ENCODE results near the gene ANKS3. TPM values are rescaled to one million over a fixed set of nuclear protein-coding genes. Genes with fewer than 3 reads are reported as not detected.

Gene ANKS3, protein sequence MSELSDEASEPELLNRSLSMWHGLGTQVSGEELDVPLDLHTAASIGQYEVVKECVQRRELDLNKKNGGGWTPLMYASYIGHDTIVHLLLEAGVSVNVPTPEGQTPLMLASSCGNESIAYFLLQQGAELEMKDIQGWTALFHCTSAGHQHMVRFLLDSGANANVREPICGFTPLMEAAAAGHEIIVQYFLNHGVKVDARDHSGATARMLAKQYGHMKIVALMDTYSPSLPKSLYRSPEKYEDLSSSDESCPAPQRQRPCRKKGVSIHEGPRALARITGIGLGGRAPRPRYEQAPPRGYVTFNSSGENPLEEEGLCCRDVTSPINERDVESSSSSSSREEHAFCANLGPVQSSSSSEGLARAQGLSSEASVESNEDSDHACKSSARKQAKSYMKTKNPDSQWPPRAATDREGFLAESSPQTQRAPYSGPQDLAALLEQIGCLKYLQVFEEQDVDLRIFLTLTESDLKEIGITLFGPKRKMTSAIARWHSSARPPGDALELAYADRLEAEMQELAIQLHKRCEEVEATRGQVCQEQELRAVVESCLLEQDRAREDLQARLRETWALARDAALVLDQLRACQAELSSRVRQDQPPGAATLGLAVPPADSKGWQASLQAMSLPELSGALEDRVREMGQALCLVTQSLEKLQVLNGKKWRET
- 18.6 and 20.6 TPM in 2 replicates for total RNA-seq

DNA sequence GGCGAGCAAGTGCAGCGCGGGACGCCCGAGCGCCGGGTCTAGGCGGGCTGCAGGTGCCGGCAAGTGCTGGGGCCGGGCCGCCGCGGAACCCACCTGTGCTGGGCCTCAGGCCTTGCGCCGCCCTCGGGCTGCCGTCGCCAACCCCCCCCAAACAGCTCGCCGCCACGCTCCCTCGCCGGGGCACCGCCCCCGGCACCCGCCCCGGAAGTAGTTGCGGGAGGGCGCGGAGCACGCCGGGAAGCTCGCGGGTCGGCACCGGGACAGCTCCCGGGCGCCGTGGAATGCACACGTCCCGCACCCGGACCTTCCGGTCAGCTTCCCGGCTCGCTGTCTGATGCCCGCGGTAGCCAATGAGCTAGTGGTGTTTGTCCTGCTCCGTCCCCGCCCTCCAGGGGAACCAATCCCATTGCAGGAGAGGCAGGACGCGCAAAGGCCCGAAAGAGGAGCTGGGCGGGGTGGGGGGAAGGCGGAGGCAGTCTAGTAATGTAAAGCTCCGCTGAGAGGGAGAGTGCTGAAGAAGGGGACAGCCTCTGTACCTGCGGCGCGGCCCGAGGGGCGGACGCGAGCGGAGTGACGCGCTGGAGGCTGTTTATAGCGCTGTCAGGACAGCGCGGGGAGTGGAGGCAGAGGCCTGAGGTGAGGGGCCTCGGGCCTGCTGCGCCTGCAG is at the start of gene ANKS3, which contains the start of gene DNAAF8:
Gene ANKS3 (minus strand): TSS at position 209 of the 667 bp plus-strand sequence. CDS start 4,122 bp downstream, outside the sequence.
Gene DNAAF8 (plus strand): TSS at position 475 of the 667 bp plus-strand sequence. CDS start 1,978 bp downstream, outside the sequence.
- peaks cover 12% of the 10 kb centered on the region for H3K4me1 Mint-ChIP-seq (ENCODE audit: low read depth)
- peaks cover 4% of the 10 kb centered on the region for H3K36me3 Mint-ChIP-seq (ENCODE audit: low read depth)
- DNase-seq (ENCODE audit: low spot score) = peak; percentile 76
- H3K9me3 Mint-ChIP-seq = no peaks in the 10 kb centered on the region
- peak within 1 kb of the TSS; percentile 85 for H3K4me3 Mint-ChIP-seq (ENCODE audit: low read depth)
- H3K27me3 Mint-ChIP-seq (ENCODE audit: low read depth) = no peaks in the 10 kb centered on the region
- intact Hi-C loops (cut with micrococcal nuclease) = loop anchor here (1.0 to 10.0 kb wide), 4 partner anchors 33 to 221 kb away; partner anchors contain the start of genes GLYR1, ROGDI, SEC14L5 and UBN1
- peak within 1 kb of the TSS; percentile 69 for H3K27ac Mint-ChIP-seq

DNA sequence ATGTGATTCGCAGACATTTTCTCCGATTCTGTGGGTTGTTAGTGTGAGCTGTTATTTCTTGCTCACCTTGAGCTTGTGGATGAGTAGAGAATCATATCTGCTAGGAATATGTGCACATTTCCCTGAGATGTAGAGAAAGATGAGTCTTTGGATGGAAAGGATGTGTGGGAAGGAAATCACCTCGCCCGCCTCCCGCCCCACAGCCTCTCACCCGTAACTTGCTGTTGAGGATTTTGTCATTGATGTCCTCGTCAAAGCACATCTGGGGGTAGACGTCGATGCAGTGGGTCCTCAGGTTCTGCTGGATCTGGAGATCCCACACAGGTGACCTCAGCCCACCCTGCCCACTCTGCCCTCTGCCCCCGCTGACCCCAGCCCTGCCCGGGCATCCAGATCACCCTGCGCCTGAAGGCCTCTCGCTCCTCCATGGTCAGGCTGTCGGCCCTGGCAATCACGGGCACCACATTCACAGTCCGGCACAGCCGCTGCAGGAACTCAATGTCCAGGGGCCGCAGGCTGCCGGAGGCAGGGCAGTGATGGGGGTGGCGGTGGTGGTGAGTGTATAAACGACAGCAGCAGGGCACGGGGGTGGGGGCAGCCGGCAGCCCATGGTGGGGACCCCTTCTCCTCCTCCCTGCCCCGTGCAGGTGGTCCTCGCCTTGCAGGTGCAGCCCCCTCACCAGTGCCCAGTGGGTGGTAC is 49.3 kb upstream of the ANKS3 start:
- DNase-seq (ENCODE audit: low spot score) = no peak
- Mint-ChIP-seq H3K9me3 (no peaks in the 10 kb centered on the region), H3K4me3 (ENCODE audit: low read depth) (no peak overlapping the region), H3K27ac (no peak overlapping the region), H3K4me1 (ENCODE audit: low read depth) (no peaks in the 10 kb centered on the region), H3K36me3 (ENCODE audit: low read depth) (no peaks in the 10 kb centered on the region), H3K27me3 (ENCODE audit: low read depth) (no peaks in the 10 kb centered on the region)
- intact Hi-C loops (cut with micrococcal nuclease) = no loop called here

DNA sequence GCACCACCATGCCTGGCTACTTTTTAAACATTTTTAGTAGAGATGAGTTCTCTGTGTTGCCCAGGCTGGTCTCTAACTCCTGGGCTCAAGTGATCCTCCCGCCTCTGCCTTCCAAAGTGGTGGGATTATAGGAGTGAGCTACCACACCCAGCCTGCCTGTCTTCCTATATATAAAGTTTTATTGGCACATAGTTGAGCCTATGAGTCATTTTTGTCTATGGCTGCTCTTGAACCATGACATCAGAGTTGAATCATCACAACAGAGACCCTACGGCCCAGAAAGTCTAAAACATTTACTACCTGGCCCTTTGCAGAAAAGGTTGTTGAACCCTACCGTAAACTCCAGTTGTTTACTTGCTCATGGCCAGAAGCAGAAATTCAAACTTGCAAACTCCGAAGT is 46.2 kb upstream of the ANKS3 start:
- Mint-ChIP-seq H3K27me3 (ENCODE audit: low read depth) (no peaks in the 10 kb centered on the region), H3K4me3 (ENCODE audit: low read depth) (no peak overlapping the region), H3K27ac (no peak overlapping the region), H3K4me1 (ENCODE audit: low read depth) (no peaks in the 10 kb centered on the region), H3K36me3 (ENCODE audit: low read depth) (no peaks in the 10 kb centered on the region), H3K9me3 (no peaks in the 10 kb centered on the region)
- intact Hi-C loops (cut with micrococcal nuclease) = no loop called here
- DNase-seq (ENCODE audit: low spot score) = no peak

DNA sequence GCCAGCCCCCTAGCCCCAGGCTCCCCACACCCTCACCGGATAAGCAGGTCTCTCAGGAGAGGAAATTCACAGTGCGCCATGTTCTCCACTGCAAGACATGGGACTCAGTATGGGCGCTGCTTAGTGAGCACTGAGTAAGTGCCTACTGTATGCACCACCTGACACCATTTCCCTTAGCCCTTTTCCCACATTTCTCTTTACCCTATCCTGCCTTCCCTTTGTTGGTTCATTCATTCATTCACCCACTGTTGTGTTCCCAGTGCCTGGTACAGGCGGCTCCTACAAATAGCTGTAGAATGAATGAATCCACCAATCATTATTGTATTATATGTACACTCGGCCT is 44.0 kb upstream of the ANKS3 start:
- intact Hi-C loops (cut with micrococcal nuclease) = no loop called here
- no peaks in the 10 kb centered on the region for H3K4me1 Mint-ChIP-seq (ENCODE audit: low read depth)
- H3K4me3 Mint-ChIP-seq (ENCODE audit: low read depth) = no peak overlapping the region
- no peaks in the 10 kb centered on the region for H3K9me3 Mint-ChIP-seq
- no peaks in the 10 kb centered on the region for H3K36me3 Mint-ChIP-seq (ENCODE audit: low read depth)
- H3K27ac Mint-ChIP-seq = no peak overlapping the region
- peaks cover 2% of the 10 kb centered on the region for H3K27me3 Mint-ChIP-seq (ENCODE audit: low read depth)
- no peak for DNase-seq (ENCODE audit: low spot score)

DNA sequence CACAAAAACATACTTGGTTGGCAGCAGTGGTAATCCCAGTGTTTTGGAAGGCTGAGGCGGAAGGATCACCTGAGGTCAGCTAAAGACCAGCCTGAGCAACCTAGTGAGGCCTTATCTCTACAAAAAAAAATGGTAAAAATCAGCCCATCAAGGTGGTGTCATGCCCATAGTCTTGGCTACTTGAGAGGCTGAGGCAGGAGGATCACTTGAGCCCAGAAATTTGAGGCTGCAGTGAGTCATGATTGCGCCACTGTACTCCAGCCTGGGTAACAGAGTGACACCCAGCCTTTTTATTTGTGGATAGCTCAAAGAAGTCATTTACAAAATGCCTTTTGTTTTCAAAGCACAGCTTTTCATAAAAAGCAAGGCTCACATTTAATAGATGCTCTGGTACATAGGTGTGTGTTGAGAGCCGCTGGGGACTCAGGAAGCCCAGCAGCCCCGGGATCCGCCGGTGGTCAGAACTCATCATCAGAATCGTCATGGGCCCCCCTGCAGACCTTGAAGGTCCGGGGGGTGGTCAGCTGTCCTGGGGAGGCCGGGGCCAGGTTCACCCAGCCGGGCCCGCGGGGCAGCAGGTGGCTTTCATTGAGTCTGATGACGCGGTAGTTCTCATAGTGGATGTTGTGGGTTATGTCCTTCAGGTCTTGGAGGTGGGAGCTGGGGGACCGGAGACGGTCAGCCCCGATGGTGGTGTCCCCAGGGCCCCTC is 43.4 kb upstream of the ANKS3 start:
- H3K27ac Mint-ChIP-seq = no peak overlapping the region
- DNase-seq (ENCODE audit: low spot score) = no peak
- no peaks in the 10 kb centered on the region for H3K36me3 Mint-ChIP-seq (ENCODE audit: low read depth)
- H3K4me3 Mint-ChIP-seq (ENCODE audit: low read depth) = no peak overlapping the region
- intact Hi-C loops (cut with micrococcal nuclease) = no loop called here
- no peaks in the 10 kb centered on the region for H3K9me3 Mint-ChIP-seq
- no peaks in the 10 kb centered on the region for H3K4me1 Mint-ChIP-seq (ENCODE audit: low read depth)
- H3K27me3 Mint-ChIP-seq (ENCODE audit: low read depth) = peaks cover 2% of the 10 kb centered on the region

DNA sequence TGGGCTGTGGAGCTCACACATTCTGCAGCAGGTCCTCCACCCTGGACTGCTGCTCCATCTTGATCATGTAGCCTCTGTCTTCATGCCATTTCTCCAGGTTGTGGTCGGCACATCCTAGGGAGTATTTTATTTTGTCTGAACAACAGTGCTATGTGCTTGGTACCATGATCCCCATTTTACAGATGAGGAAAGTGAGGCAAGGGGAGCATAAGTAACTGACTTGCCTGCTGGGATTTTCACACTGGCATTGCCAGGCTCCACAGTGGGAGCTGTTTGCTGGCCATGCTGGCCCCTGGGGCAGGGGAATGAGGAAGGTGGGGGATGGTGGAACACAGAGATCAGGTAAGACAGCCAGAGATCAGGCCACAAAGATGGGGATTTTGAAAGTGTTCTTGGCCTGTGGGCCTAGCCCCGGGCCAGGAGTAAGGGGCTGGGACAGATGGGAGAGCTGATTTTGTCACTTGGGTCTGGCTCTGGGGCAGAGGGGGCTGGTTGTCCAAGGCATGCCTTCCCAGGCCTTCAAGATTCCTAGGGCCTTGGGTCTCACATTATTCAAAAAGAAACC is 42.2 kb upstream of the ANKS3 start:
- Mint-ChIP-seq H3K27me3 (ENCODE audit: low read depth) (peaks cover 2% of the 10 kb centered on the region), H3K36me3 (ENCODE audit: low read depth) (no peaks in the 10 kb centered on the region), H3K4me1 (ENCODE audit: low read depth) (no peaks in the 10 kb centered on the region), H3K27ac (no peak overlapping the region), H3K4me3 (ENCODE audit: low read depth) (no peak overlapping the region), H3K9me3 (no peaks in the 10 kb centered on the region)
- intact Hi-C loops (cut with micrococcal nuclease) = no loop called here
- no peak for DNase-seq (ENCODE audit: low spot score)

DNA sequence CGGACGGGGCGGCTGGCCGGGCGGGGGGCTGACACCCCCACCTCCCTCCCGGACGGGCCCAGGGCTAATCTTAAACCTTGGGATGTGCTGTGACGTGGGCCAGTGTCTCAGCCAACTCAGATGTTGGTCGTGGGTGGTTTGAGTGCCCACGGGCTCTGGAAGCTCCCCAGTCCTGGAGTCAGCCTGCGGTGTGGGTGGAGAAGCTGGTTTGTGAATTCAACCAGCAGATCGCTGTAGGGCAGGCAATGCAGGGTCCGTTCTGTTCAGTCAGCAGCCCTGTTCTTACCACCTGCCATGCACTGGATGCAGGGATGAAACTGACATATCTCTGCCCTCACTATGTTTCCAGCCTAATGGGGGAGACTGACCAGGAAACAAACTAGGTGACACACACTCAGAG is 40.9 kb upstream of the ANKS3 start:
- intact Hi-C loops (cut with micrococcal nuclease) = no loop called here
- peaks cover 2% of the 10 kb centered on the region for H3K27me3 Mint-ChIP-seq (ENCODE audit: low read depth)
- no peaks in the 10 kb centered on the region for H3K36me3 Mint-ChIP-seq (ENCODE audit: low read depth)
- DNase-seq (ENCODE audit: low spot score) = no peak
- no peaks in the 10 kb centered on the region for H3K9me3 Mint-ChIP-seq
- H3K4me1 Mint-ChIP-seq (ENCODE audit: low read depth) = no peaks in the 10 kb centered on the region
- no peak overlapping the region for H3K27ac Mint-ChIP-seq
- H3K4me3 Mint-ChIP-seq (ENCODE audit: low read depth) = no peak overlapping the region

DNA sequence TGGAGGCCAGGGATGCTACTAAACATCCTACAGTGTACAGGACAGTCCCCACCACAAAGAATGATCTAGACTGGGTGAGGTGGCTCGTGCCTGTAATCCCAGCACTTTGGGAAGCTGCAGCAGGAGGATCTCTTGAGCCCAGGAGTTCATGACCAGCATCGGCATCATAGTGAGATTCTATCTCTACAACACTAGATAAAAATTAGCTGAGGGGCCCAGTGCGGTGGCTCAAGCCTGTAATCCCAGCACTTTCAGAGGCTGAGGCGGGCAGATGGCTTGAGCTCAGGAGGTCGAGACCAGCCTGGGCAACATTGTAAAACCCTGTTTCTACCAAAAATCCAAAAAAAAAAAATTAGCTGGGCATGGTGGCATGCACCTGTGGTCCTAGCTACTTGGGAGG is 38.3 kb upstream of the ANKS3 start:
- Mint-ChIP-seq H3K4me1 (ENCODE audit: low read depth) (peaks cover 4% of the 10 kb centered on the region), H3K9me3 (no peaks in the 10 kb centered on the region), H3K27me3 (ENCODE audit: low read depth) (peaks cover 2% of the 10 kb centered on the region), H3K4me3 (ENCODE audit: low read depth) (no peak overlapping the region), H3K36me3 (ENCODE audit: low read depth) (no peaks in the 10 kb centered on the region), H3K27ac (no peak overlapping the region)
- DNase-seq (ENCODE audit: low spot score) = no peak
- intact Hi-C loops (cut with micrococcal nuclease) = no loop called here

DNA sequence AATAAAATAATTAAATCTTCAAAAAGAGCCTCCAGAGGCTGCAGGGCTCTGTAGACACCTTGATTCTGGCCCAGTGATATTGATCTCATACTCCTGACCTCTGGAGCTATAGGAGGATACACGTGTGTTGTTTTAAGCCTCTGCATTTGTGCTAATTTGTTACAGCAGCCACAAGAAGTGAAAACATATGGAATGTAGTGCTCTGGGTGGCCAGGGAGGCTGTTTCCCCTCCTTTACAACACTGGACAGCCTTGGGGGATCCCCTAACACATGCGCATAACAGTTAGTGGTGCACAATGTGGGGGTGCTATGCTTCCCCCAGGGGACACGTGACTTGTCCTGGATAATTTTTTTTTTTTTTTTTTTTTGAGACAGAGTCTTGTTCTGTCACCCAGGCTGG is 37.6 kb upstream of the ANKS3 start:
- peaks cover 6% of the 10 kb centered on the region for H3K4me1 Mint-ChIP-seq (ENCODE audit: low read depth)
- H3K27ac Mint-ChIP-seq = no peak overlapping the region
- H3K36me3 Mint-ChIP-seq (ENCODE audit: low read depth) = no peaks in the 10 kb centered on the region
- intact Hi-C loops (cut with micrococcal nuclease) = no loop called here
- DNase-seq (ENCODE audit: low spot score) = no peak
- H3K9me3 Mint-ChIP-seq = no peaks in the 10 kb centered on the region
- H3K4me3 Mint-ChIP-seq (ENCODE audit: low read depth) = no peak overlapping the region
- peaks cover 2% of the 10 kb centered on the region for H3K27me3 Mint-ChIP-seq (ENCODE audit: low read depth)

DNA sequence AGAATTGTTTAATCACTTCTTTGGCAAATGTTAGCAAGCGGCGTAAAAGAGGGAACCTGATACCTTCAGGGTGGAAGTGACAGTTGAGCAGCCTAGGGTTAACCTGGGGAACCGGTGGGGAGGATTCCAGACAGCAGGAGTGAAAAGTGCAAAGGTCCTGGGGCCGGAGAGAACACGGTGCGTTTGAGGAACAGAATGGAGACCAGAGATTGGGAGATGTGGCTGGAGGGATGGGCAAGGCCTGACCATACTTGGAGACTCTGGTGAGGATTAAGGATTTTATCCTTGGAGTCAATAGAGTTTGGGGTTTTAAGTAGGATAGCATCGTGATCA is 35.2 kb upstream of the ANKS3 start:
- H3K4me3 Mint-ChIP-seq (ENCODE audit: low read depth) = no peak overlapping the region
- peaks cover 2% of the 10 kb centered on the region for H3K27me3 Mint-ChIP-seq (ENCODE audit: low read depth)
- peaks cover 7% of the 10 kb centered on the region for H3K36me3 Mint-ChIP-seq (ENCODE audit: low read depth)
- no peak overlapping the region for H3K27ac Mint-ChIP-seq
- H3K4me1 Mint-ChIP-seq (ENCODE audit: low read depth) = peaks cover 13% of the 10 kb centered on the region
- no peak for DNase-seq (ENCODE audit: low spot score)
- H3K9me3 Mint-ChIP-seq = no peaks in the 10 kb centered on the region
- intact Hi-C loops (cut with micrococcal nuclease) = loop anchor here (2.0 to 5.0 kb wide), 2 partner anchors 144 to 188 kb away; partner anchors contain the start of genes MGRN1 and SEC14L5

DNA sequence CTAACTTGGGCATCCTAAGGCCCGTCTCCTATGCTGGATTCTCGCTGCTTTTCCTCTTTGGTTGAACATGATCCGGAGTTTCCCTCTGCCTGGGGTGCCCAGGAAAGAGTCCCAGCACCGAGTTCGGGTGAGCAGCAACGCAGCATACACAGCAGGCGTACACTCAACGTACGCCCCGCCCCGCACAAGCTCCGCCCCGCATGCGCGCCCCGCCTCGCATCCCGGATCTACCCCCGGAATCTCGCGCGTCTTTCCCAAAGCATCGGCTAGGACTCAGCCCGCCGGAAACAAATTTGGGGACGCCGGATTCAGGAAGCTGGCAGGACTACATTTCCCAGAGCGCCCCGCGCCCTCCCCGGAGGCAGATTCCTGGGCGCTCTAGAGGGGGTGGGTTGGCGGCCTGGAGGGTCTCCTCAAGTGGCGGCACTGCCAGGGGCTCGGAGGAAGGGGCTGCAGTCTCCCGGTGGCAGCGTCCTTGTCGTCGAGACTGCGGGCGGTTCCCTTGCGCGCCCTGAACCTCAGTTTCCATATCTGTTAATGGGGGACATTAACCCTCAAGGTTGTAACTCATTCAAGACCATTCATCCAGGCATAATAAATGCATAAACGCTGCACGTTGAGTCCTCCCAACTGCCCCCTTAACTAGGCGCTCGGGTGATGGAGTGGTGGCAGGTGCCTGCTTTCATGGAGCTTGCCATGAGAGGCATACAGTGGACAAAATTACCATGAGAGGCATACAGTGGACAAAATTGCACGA is 34.7 kb upstream of the ANKS3 start:
- Mint-ChIP-seq H3K4me3 (ENCODE audit: low read depth) (peak overlapping the region; percentile 88), H3K27ac (peak overlapping the region; percentile 84), H3K36me3 (ENCODE audit: low read depth) (peaks cover 10% of the 10 kb centered on the region), H3K27me3 (ENCODE audit: low read depth) (no peaks in the 10 kb centered on the region), H3K4me1 (ENCODE audit: low read depth) (peaks cover 13% of the 10 kb centered on the region), H3K9me3 (no peaks in the 10 kb centered on the region)
- peak; percentile 84 for DNase-seq (ENCODE audit: low spot score)
- intact Hi-C loops (cut with micrococcal nuclease) = loop anchor here (1.0 to 5.0 kb wide), 3 partner anchors 79 to 189 kb away; partner anchors contain the start of genes GLYR1, MGRN1, SEC14L5 and UBN1

All from activated T-helper 2 cell treated with anti-CD3 and anti-CD28 coated beads, Interferon-gamma antibody, Interleukin-2, Interleukin-4, amounts not matched to agents 10 μg/mL and 5 μg/mL and 100 μg/mL, durations not matched to agents 14 hours and 24 hours and 36 hours (primary cell).